Cardiac fibroblast (primary cell): ENCODE measurements around the gene FMN1.

Experiments used
- DNase-seq, 2 donors: peaks; one replicate each; pipeline versions ENCODE4 v3.0.0 to v3.0.0-alpha.2; 2010; ENCODE audit warnings: low read depth in 2 of 2
- H3K4me3 ChIP-seq, 2 donors: replicated peaks in 1 of 2; 1 replicate in 1 of 2; 2 replicates in 1 of 2; pipeline ENCODE4 v1.5.1; 2011; ENCODE audit warnings: low read depth in 2 of 2, low read length in 2 of 2, mild to moderate bottlenecking in 2 of 2, moderate library complexity in 1 of 2
- CTCF ChIP-seq: IDR thresholded peaks from one replicate; pipeline ENCODE4 v1.5.1; 2011; ENCODE audit warnings: low read depth, mild to moderate bottlenecking, low read length, inconsistent platforms

The FMN1 gene

DNA sequence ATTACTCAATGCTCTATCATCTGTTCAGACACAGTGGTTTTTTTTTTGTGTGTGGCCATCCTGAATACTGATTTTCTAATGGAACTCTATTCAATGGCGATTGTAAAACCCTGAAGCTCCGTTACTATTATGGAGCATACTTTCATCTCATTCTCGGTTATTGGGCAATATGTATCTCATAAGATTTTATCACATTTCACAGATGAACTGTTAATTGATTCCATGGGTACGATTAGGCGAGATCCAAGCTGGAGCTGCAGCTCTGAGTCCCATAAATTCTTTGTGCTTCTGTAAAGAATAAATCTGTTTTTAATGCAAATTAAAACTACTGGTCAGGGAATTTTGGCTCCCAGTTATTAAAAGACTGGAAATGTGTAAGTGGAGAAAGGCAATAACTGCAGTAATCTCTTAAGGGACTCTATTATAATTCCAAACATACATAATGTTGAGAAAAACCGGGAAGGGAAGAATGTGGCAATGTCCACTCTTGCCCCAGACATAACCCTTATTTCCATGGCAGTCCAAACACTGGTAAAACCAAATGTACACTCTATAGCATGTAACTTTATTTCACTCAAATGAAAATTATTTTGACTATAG, 394.5 kb downstream of the FMN1 start:
- no peak for DNase-seq
- no peak for TF ChIP-seq CTCF
- no peak overlapping the region for H3K4me3 ChIP-seq

DNA sequence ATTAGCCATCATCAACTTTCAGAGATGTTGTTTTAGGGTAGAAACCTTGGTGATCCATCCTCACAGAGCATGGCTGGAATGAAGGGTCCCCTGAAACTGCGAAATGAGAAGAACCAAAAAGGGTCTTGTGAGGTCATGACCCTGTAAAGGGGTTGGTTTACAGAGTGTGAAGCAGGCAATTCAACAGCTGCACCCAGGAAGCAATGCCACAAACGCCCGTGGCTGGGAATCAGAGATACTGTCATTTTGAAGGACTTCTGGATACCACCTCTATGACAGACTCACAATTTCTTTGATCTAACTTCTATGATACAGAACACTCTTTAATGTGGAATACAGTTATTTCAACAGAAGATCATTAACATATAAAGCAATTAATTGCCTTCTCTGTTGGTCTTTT, 397.7 kb downstream of the FMN1 start:
- no peak for DNase-seq
- no peak for TF ChIP-seq CTCF
- H3K4me3 ChIP-seq, result no peak overlapping the region

DNA sequence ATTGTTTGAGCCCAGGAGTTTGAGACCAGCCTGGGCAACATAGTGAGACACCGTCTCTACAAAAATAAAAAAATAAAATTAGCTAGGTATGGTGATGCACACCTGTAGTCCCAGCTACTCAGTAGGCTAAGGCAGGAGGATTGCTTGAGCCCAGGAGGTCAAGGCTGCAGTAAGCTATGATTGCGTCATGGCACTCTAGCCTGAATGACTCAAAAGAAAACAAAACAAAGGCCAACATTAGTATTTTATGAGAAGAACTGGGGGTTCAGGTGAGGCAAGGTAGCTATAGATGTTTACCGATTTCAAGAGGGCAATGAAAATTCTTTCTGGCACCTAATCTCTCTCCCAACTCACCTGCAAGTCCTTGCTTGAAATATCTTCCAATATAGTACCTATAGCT, 399.5 kb downstream of the FMN1 start:
- peak in 1 of 2 donors; percentile 40 for DNase-seq
- TF ChIP-seq CTCF, result no peak
- H3K4me3 ChIP-seq, result no peak overlapping the region

DNA sequence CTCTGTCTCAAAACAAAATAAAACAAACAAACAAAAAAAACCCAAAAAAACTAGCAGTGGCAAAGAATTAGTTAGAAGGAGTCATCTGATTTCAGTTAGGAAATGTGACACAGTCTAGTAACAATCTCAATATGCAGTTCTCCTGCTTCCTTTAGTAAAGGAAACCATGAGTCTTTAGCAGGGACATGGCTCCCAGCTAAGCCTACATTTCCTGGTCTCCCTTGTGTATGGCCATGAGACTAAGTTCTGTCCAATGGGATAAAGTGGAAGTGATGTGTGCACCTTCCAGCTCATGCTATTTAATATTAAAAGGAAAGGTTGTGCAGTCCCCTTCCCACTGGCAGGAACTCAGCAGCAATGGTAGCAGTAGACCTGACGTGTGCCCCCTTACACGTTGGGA, 402.1 kb downstream of the FMN1 start:
- DNase-seq, result no peak
- H3K4me3 ChIP-seq, result no peak overlapping the region
- TF ChIP-seq CTCF, result no peak

DNA sequence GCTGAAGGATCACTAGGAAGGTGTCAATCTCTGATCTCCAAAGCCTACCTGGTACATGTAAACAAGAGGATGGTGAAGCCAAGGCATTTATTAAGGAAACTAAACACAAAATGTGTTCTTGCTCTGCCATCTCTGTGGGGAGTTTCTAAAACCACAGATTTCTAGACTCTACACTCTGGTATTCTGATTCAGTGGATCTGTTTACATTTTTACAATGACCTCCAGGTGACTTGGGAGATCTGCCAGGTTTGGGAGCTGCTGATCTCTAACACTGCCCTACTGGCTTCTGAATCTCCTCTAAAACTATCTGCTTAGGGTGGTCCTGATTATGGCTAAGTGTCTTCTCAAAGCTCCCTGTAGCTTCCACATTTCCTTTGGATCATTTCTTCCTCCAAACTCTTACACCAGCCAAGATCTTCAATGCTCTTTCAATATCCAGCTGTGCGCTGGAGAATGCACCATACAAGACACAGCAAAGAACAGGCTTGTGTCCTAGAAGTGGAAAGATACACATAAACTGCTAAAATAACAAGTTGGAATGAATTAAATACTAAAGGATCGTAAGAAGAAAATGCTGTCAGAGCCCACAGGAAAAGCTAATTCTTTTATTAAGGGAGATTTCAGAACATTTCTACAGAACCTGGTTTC, 404.0 kb downstream of the FMN1 start:
- no peak for TF ChIP-seq CTCF
- DNase-seq, result peak in 1 of 2 donors; percentile 43
- no peak overlapping the region for H3K4me3 ChIP-seq

- TF ChIP-seq CTCF, result no peak
- no peak for DNase-seq
- no peak overlapping the region for H3K4me3 ChIP-seq
These were observed 406.6 kb downstream of the FMN1 start for GRCh38 chr15:32787949-32788348.

DNA sequence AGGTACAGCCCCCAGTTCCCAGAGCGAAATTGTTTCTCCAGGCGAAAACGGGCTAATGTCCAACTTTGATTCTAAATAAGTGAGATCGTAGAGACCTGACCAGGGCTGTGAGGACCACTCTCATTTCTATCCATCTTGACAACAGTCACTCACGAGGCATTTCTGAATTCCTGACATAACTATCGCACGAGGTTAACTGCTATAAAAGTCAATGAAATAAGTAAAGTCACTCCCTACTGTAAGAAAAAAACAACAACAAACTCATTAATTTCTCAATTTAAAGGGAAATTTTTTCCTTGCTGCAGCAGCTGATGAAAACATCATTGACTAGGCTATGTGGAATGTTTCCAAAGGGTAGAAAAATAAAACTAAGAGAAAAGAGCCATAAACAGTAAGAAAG, 407.6 kb downstream of the FMN1 start:
- no peak for DNase-seq
- no peak overlapping the region for H3K4me3 ChIP-seq
- no peak for TF ChIP-seq CTCF
